ENCODE measurements around the gene SCN5A.

SCN5A gene

DNA sequence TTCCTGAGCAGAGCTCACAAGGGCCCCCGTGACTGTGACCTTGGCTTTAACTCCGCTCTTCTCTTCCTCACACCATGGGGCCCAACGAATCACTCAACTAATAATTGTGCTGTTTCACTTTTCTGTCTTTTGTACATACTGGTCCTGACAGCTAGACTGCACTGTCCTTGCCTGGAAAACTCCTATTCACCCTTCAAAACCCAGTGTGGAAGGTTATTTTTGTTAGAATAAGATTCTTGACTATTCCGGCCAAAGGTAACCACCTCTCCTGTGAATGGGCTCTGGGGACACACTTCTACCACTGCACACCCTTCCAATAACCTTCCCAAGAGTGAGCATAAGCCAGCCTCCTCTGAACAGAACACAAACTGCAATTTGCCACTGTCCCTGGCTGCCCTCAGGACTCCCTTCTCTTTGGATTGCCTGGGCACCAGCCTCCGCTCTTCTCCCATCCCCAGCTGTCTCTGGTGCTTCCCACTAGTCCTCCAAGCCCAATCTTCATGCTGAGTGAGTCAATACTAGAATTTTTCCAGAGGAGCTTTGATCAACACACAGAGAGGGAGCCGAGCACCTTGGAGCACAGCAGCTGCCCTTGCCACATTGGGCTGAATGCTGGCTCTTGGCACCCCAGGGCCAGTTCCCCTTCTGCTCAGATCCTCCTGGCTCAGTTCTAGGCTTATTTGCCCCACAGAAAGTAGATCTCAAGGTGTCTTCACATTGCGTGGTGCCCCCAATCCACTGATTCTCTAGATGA, 2.1 kb downstream of the SCN5A start:
- no peak for DNase-seq (ENCODE audit: low read depth in 3 of 3)

DNA sequence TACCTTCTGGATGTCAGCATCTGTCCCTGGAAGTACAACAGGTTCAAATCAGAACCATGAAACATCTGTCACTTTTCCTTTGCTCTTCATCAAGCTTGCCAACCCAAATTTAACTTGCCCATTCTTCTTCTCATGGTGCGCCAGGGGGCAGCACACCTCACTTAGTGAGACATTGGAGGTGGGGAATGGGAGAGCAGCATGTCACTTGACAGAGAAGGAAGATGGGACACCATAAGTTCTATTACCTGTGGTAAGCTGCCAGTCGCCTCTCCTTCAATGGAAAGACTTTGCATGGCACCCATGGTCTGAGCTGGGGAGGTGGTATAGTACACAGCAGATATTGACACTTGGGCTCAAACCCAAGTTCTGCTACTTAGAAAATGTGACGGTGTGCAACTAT, 2.9 kb downstream of the SCN5A start:
- no peak for DNase-seq (ENCODE audit: low read depth in 3 of 3)

DNA sequence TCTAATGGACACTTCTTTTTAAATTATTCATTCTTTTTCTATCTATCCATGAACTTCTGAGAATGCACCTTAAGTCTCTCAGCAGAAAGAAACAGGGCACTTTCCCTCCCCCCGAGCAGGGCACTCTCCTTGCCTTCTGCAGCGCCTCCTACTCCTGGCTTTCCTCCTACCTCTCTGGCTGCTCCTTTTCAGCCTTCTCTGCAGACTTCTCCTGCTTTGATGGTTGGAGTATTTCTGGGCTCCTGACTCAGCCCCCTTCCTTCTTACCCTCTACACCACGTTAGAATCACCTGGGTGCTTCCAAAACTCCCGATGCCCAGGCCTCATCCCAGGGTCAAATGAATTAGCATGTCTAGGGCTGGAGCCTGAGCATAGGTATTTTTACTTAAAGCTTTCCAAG, 3.4 kb downstream of the SCN5A start:
- no peak for DNase-seq (ENCODE audit: low read depth in 3 of 3)

DNA sequence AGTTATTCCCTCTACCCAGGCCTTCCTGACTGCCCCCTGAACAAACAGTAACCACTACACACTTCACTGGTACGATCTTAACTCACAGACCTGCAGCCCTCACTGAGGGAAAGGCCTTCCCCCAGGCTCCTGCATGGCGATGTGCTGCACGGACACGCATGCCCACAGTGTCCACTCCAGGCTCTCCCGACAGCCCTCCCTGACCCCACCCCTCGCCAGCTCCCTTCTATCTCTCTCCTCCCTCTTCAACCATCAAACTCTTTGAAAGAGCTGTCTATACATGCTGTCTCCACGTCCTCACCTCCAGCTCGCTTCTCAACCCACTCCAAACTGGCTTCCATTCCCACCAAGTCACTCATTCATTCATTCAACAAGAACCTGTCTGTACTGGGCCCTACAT, 3.9 kb downstream of the SCN5A start:
- DNase-seq (ENCODE audit: low read depth in 3 of 3): no peak

DNA sequence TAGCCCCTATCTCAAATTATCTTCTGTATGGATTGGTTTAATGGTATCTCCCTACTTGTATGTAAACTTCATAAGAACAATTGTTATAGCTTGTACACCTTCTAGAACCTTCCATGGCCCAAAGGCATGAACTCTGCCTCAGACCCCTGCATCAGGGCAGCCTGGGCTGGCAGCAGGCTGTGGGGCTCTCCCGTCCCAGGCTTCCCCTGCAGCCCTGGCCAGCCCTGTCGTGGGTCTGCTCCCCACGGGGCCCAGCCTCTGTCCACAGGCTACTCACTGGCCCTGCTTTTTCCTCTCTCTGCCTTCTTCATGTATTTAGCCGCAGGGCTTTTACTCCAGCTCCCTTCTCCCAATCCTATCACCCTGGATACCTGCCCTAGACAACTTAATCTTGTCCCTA, 4.4 kb downstream of the SCN5A start:
- no peak for DNase-seq (ENCODE audit: low read depth in 3 of 3)

DNA sequence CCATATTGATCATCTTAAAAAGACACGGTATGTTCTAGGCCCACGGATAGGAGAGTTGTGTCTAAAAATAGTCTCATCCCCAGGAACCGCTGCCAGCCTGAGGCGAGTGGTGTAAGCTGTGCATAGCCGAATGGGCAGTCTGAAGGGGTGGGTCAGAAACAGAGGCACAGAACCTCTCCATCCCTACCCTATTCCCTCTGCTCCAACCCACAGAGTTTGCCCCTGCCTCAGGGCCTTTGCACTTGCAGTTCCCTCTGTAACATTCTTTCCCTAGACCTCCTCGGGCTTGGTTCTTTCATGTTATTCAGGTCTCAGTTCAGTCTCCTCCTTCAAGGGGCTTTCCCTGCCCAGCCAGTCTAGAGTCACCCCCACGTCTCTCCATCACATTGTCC, 4.8 kb downstream of the SCN5A start:
- DNase-seq (ENCODE audit: low read depth in 3 of 3): no peak

DNA sequence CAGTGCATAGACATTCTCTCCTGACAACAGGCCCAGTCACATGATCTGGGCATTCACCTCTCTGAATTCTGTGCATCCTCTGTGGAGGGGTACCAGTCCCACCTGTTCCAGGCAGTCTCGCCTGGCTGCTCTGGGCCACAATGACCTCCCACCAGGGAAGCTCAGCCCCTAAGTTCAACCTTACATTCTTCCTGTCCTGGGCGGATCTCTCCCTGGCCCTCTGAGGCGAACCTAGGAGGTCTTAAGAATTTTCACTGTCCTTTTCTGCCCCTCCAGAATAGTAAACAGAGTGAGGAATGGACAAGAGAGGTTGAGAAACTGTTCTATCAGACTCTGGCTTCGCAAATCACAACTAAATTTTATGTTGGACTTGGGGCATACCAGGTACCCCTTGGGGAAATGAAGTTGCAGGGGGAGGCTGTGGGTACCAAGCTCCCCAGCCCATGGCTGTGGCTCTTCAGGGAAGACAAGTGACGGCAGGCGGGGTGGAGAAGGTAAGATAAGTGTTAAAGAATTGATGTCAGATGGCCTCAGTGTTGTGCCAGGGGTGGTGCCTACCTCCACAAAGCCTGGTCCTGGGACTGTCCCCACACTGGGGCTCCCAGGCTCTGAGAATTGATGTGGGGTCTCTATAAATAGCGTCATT, 5.3 kb downstream of the SCN5A start:
- DNase-seq (ENCODE audit: low read depth in 3 of 3): no peak

DNA sequence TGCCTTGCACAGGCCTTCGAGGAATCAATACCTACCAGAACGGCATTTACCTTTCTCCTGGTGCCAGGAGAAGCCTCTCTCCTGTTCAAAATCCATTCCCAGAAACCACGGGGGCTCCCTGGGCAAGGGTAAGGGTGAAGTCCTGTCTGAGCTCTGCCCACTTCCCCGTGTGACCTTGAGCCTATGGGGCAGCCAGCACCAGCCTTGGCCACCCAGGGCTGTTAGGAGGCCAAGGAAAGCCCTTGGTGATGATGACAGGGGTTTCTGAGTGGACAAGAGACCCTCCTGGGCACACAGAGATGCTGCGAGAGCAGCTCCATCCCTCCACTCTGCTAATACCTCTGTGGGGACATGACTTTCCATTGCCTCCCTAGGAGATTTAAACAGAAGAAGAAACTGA, 5.9 kb downstream of the SCN5A start:
- no peak for DNase-seq (ENCODE audit: low read depth in 3 of 3)

DNA sequence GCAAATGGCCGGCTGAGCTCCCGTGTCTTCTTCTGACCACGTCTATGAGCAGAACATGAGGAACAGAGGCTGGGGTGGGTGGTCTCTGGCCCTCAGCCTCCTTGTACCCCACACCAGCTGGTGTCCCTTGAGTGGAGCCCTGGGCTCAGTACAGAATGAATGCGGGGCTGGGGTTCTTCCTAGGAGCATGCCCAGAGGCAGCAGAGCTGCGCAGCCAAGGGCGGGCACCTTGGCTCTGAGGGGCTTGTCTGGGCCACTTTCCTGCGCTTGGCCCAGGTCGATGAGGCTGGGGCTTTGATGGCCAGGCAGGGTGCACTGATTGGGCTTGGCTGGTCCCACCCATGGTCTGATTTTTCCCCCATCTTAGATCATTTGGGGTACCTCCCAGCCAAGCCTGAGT, 6.4 kb downstream of the SCN5A start:
- no peak for DNase-seq (ENCODE audit: low read depth in 3 of 3)

DNA sequence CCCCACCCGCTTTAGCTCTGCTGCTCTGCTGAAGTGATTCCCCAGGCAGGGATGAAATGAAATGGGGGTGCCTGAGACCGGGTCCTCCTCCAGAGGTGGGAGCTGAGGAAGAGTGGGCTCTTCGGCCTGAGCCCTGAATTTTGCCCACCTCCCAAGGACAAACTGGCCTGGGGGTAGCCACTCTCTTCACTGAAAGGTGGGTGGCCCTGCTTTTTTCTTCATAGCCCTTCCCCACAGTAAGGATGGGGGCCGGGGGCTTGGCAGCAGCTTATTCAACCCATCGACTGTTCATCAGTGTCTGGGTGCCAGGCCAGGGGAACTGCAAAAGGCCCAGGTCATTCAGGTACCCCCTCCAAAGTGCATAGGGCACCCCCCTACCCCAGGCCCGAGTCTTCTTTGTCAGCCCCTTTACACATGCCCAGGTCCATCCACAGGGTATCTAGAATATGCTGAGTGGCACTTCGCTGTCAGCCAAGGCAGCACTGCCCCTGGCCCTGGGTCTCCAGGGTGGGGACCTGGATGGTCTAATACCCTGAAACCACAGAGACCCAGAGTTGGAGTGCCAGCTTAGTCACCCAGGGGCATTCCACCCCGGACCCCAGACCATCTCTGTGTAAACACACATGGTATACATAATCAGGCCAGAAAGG, 7.9 kb downstream of the SCN5A start:
- DNase-seq (ENCODE audit: low read depth in 3 of 3): no peak

DNA sequence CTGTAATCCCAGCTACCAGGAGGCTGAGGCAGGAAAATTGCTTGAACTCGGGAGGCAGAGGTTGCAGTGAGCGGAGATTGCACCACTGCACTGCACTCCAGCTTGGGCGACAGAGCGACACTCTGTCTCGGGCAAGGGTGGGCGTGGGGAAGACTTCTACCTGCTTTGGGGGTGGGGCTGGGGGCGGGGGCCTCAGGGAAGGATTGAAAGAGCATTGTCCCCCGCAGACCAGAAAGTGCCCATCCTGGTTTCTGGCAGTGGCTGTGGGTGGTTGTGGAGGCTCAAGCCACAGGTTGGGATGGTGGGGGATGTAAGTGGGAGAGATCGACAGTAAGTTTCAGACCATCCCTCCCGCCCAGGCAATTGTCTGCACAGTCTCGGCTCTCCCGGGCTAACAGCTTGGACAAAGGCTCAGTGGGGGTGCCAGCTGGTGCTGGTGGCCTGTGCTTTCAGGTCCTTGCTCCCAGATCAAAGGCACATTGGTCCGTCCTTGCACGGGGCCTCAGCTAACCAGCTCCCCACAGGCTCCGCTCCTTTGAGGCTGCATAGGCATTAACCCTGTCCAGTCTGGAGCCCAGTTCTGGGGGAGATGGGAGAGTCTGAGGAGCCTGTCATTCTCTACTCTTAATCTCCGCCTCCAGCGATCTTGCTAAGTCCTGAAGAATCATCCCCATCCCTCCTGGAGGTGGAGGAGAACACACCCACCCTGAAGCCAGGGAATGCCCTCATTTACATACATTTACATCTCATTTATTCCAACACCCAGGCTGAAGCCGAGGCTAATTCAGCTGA, 8.6 kb downstream of the SCN5A start:
- no peak for DNase-seq (ENCODE audit: low read depth in 3 of 3)

DNA sequence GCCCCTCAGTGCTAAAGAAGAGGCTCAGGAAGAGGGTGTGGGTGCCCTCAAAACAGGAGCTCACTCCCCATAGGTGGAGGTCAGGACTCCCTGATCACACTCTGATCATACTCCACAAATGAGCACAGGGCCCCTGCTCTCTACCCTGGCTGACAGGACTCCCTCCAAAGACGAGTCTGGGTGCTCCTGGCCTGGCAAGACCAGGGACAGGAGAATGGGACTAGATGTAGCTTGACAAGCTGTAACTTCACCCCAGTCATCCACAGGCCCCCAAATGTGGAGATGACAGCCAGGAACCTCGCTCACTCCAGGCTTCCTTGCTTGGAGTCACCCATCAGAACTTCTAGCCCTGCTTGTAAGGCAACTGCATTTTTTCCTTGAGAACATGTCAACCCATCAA, 11.1 kb downstream of the SCN5A start:
- no peak for DNase-seq (ENCODE audit: low read depth in 3 of 3)

DNA sequence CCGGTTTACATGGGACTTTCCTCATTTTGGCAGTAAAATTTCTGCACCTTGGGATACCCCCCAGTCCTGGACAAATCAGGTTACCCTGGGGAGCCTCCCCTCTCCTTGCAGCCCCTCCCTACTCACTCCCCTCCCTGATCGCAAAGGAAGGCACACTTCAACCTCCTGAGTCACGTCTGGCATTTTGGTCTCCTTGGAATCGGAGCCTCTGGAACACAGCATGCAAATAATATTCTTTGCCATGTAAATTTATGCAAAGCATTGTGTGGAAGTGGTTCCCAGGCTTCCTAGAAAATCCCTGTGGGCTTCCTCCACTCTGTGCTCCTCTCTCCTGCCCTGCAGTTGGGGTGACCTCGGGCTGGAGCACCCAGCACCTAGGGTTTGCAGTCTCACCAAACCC, 11.6 kb downstream of the SCN5A start:
- no peak for DNase-seq (ENCODE audit: low read depth in 3 of 3)

DNA sequence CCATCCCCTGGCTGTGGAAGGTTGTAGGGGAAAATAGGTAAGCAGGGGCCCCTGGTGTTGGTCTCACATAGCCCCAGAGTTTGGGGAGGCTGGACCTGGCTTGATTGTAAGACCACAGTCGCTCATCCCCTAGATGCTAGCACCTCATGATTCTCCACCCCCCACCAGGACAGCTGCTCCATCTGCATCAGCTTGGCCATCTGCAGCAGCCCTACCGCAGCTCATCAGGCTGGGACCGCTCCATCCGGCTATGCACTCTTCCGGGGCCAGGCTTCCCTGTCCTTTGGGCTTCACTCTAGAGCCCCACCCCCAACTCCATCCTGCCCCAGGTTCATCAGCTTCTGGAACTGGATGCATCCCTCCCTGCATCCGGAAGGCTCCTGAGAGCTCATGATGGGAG, 12.6 kb downstream of the SCN5A start:
- DNase-seq (ENCODE audit: low read depth in 3 of 3): no peak

DNA sequence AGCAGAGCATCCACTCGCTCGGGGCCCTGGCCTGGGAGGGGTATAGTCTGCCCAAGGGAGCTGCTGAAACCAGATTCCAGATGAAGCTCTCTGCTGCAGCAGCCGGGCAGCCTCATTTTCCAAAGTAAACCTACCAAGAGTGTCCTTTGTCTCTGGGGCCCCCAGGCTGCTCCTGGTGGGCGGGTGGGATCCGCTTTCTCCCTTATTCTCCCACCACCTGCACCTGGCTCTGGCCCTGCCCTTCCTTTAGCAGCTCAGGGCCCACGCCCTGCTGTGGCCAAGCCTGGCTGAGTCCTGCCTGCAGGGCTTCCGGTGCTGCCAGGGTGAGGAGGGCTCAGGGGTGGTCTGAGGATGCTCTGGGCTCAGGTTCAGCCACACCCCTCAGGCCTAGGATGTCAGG, 13.0 kb downstream of the SCN5A start:
- DNase-seq (ENCODE audit: low read depth in 3 of 3): no peak

DNA sequence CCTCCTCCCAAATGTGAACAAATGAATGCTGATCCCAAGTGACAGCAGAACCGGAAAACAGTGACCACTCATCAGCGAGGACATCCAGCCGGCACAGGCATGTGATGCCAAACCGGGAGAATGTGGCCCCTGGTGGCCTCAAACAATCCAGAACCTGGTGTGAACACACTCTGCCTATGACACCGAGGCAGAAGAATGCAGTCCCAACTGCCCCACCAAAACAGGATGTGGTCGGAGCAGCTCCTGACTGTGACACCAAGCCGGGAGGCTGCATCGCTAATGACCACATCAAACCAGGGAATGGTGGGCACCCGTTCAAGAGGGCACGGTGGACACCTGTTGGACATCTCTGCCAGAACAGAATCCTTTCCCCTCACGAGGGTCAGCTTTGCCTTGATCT, 15.4 kb downstream of the SCN5A start:
- no peak for DNase-seq (ENCODE audit: low read depth in 3 of 3)

DNA sequence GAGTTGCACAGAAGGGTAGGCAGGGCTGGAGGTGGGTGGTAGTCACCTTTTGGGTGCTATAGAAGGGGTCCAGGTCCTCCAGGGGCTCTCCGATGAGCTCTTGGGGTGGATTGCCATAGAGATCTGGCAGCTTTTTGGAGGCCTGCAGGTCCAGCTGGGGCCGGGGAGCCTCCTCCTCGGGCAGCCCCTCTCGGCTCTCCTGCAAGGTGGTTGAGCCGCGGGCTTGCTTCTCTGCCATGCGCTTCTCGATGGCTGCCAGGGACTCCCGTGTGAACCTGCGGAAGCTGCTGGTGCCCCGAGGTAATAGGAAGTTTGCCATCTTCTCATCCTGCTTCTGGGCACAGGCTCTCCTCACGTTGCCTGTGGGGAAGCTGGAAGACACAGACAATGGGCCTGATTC, 16.5 kb downstream of the SCN5A start:
- no peak for DNase-seq (ENCODE audit: low read depth in 3 of 3)

DNA sequence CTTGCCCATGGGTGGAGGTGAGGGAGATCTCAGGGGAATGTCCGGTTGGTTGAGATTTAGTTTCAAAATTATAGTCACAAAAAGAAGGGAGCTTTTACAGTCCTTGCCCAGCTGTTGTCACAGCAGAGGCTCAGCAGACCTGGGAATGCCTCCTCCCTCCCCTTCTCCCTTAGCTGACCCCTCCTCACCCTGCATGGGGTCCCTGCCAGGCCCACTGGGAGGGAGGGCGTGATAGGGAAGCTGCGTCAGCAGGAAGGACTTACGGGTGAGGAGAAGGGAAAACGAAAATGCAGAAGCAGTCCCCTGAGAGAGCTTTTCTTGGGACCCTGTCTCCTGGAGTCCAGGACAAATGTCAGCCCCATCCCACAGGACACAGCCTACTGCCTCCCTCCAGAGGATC, 18.9 kb downstream of the SCN5A start:
- no peak for DNase-seq (ENCODE audit: low read depth in 3 of 3)

DNA sequence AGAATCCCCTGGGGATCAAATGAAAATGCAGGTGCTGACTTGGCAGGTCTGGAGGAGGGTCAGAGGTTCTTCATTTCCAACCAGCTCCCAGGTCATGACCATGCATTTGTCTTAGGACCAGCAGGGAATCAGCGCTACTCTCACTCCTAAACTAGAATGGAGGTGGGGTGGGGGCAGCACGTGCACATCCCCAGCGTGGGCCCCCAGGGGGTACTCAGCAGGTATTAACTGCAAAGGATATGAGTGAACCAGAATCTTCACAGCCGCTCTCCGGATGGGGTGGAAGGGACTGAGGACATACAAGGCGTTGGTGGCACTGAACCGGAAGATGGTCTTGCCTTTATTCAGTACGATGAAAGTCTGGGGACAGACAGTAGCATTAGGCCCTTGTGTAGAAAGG, 19.4 kb downstream of the SCN5A start:
- no peak for DNase-seq (ENCODE audit: low read depth in 3 of 3)

DNA sequence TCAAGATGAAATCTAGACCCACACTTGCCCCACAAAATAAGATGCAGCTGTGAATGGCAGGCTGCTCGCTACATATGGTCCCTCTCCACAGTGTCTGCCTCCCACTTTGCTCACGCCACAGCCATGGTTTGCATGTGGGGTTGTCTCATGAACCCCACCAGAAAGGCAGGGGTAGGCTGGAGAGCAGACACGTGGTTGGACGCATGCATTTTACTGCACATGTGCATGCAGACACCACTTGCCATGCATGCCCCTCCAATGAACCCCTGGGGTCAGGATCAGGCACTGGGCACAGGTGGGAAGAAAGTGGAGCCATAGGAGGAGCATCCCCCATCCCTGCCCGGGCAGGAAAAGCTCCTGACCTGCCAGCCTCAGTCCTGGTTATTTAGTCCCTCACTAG, 20.7 kb downstream of the SCN5A start:
- no peak for DNase-seq (ENCODE audit: low read depth in 3 of 3)

DNA sequence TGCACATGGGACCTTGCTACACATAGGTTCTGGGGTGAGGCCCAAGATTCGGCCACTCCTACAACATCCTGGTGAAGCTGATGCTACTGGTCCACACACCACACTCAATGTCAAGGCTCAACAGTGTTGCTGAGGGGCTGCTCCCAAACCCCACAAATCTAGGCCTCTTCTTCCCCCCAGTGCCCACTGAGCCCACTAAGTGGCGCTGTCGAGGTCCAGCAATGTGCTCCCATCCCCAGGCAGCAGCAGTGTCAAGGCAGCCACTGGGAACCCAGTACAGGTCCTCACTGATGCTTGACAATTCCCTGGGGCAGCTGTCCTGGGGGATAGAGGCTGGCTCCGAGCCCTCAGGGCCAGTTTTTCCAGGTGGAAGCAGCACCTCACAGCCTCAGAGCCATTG, 21.5 kb downstream of the SCN5A start:
- DNase-seq (ENCODE audit: low read depth in 3 of 3): no peak

DNA sequence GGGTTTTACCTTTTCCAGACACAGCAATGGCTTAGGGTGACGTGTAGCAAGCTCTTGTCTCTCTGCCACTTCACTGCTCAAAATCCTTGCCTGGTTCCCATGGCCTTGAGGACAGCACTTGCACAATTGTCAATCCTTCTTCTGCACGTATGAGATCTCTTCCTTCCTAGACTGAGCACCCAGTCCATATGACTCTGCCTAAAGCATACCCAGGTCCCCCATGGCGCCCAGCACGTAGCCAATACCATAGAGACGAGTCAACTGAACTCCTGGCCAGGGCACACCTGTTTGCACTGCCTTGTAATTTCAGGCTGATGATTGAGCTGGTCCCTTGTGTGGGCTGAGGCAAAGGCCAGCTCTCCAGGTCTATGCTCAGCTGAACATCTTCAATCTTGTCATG, 23.3 kb downstream of the SCN5A start:
- no peak for DNase-seq (ENCODE audit: low read depth in 3 of 3)

DNA sequence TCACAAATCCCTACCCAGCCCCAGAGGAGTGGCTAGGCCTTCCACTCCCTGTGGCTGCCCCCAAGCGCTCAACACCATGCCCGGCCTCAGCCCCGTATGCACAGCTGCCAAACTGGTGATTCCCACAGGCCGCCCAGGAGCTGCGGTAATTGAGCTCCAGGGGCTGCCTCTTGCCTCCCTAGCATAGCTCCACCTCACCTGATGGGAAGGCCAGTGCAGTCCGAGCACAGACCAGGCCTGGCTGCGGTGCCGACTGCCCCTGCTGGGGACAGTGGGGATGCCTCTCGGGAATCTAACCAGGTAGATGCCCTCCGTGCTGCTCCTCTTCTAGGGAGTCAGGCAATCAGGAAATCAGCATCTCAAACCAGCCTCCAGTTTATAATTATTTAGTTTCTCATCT, 25.9 kb downstream of the SCN5A start:
- no peak for DNase-seq (ENCODE audit: low read depth in 3 of 3)

All from stimulated activated CD4-positive, alpha-beta T cell treated with anti-CD3 and anti-CD28 coated beads, TNF-alpha, amount 100 ng/mL, for 4 hours (primary cell).